GM18508 (cell line): Measurements from ENCODE around the gene KIF18B.

Source experiments
- ATAC-seq: cut with Tn5 transposase; IDR thresholded peaks from one replicate; pipeline ENCODE4 v1.9.1; 2021; ENCODE audit warnings: moderate number of reproducible peaks; ENCODE audit not compliant: insufficient read depth, unreplicated experiment

Gene KIF18B

DNA sequence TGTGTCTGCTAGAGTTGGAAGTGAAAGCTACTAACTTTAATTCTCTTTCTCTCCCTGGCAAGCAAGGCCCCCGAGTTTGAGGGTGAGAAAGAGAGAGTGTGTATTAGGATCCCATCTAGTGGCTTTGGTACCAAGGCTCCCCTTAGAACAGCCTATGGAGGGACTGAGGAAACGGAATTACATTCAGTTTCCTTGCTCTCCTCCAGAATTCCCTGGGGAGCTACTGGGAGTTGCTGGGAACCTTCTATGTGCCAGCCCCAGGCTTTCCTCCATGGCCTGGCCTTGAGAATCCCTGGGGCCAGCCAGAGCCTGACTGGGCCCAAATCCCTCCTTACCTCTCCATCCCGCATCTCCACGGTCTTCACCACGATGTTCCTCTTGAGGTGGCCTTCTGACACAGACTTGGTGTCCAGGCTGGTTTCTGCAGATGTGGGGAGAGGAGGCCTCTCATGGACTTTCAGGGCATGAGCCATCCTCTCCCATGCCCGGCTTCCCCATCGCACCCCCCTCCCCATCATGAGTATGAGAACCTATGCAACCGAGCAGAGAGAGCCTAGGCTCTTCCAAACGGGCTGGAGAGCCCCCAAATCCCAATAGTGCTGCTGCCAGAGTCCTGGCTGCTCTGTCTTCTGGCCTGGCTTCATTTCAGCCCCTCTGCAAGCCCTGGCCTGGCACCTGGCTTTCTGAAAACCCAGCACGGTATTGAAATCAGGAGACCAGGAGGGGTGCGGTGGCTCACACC, 39.7 kb downstream of the KIF18B start:
- no peak for ATAC-seq

DNA sequence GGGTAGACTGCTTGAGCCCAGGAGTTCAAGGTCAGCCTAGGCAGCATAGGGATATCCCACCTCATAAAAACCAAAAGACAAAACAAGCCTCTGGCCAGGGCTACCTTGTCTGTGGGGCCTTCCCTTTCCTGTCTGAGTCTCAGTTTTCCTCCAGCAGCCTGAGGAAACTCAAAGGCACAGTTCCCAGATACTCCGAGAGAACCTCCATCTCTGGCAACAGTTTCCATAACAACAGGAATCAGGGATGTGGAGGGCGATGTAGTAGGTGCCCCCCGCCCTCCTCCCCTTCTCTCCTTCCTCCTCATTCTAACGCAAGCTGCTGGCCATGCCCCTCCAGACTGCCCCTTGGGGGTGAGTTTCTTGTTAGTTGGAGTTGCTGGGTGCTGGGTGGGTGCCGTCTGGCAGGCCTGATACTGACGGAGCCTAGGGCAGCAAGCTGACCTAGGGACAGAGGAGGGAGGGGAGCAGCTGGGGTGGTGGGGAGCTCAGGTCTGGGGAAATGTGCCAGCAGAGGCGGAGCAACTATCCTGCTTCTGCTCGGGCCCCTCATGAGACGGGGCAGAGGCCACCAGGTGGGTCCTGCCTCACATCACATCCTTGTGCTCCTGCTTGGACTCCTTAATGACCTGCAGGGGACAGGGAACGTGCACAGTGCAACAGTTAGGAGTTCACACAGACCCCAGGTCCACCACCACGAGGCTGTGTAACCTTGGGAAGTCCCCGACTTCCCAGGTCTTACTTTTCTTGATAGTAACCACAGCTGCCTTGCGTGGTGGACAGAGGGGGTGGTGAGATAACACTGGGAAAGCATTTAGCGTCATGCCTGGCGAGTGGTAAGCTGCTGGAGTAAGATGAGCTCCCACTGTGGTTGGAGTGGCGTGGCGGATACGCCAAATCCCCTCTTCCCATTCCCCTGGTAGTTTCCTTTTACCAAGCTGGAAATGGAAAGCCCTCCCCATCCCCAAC, 40.5 kb downstream of the KIF18B start:
- ATAC-seq: no peak

DNA sequence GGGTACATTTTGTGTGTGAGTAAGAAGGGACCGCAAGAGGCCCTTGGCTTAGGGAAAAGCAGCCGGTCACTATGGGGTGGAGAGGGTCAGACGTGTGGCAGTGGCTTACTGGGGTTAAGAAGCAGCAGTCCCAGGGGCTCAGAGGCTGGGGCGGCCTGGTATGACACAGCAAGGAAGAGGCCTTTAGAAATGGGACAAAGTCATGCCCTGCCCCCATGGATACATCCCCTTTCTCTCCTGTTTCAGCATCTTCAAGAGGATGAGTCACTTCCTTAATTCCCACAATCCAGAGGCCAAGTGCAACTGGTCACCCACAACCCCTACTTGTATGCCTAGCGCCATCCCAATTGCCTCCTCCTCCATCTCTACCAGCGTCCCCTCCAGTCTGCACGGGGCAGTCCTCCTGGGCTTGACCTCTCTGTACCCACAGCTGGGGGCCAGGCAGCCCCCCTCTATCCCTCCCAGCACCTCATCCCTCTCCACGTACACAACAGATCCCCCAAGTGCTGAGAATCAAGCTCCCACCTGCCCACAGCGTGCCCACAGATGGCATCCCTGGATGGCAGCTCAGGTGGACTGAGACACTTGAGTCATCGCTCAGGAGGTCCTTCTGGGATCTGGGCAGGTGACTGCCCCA, 41.4 kb downstream of the KIF18B start:
- ATAC-seq: no peak

DNA sequence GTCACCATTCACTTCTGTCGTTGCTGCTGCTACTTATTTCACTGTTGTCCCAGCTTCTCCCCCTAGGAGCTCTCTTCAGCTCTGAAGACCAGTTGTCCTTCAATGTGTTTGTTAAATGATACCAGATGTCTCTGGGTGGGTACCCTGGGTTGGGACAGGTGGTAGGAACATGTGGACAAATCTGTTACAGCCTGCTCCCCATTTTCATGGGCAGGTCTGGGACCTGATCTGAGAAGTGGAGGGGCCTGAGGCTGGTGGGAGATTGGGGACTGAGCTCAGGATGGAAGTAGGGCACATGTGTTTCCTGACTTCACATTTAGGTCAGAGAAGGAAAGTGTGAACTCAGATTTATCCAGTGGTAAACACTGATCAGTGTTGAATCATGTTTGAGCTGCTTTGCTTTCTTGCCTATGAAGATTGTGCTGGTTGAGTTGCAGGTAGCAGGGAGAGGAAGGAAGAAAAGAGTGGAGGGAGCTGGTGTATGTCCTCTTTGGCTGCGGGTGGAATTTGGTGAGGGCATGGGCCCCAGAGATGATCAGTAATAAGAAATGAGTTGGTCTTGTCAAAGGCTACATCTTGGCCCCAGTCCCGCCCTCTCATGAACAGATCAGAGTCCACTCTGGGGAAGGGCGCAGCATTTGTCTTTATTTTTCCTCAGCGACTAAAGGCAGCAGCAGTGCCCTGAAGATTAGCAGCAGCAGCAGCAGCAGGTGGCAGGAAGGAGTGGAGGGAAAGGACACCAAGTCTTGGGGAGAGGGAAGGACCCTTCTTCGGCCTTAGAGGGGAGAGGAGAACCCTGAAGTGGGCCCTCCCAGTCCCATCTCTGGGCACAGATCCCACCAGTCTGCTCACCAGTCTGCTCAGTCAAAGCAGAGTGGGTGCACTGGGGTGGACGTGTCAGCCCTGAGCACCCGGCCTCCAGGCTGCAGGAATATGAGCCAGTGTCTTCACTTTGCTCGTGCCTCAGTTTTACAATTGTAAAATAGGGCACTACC, 42.3 kb downstream of the KIF18B start:
- no peak for ATAC-seq

DNA sequence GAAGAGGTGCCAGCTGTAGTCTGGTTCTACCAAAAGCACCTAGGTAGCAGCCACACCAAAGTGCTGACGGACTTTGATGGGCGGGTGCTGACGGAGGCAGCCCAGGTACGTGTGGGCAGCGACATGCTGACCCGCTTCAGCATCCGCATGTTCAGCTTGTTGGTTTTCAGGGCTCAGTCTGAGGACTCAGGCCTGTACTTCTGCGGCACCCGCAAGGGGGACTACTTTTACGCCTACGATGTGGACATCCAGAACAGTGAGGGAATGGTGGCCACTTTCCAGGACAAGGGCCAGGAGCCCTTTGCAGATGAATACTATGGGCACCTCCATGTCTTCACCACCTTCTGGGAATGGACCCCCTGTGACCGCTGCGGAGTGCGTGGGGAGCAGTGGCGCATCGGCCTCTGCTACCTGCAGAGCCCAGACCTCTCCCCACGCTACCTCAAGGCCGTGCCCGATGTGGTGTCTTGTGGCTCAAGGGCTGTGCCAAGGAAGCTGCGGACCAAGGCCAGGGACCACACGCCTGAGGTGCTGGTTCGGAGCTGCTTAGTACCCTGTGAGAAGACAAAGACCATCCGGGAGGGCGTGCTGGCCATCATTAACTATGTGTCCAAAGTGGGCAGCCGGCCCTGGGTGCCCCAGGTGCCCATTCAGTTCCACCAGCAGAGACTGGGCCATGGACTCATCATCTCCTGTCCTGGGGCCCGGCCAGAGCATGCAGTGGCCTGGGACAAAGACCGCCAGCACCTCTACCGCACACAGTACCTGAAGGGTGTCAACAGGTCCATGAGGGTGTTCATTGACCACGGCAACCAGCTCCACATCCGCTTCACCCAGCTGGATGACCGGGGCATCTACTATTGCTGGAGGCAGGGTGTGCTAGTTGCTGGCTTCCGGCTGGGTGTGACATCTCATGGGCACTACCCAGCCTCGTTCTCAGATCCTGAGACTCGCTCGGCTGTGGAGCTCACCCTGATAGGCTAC, 43.3 kb downstream of the KIF18B start:
- no peak for ATAC-seq

DNA sequence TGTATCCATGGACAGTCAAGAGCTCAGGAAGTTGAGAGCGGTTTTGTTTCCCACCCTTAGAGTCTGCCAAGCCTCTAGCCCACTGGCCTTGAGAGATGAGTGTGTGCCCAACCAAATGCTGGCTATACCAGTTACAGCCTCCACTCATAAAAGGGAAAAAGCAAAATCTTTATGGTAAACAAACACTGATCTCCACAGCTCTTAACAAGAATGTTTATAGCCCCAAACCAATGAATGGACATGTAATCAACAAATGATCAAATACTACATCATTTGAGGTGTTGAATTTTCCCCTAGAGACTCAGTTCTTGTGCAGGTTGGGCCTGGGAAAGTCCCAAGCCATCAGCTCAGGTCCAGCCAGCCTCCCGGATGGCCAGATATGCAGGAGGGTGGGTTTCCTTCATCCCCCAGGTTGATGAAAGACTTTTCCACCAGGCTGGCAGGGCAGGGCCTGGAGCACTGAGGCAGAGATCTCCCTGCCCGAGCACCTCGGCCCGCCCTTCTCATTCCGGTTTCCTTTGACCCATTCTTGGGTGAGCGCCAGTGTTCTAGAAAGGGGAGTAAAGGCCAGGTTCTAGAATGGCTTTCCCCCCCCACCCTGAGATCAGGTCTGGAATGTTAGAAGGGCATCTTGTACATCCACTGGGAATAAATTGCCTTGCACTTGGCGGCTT, 44.4 kb downstream of the KIF18B start:
- no peak for ATAC-seq

DNA sequence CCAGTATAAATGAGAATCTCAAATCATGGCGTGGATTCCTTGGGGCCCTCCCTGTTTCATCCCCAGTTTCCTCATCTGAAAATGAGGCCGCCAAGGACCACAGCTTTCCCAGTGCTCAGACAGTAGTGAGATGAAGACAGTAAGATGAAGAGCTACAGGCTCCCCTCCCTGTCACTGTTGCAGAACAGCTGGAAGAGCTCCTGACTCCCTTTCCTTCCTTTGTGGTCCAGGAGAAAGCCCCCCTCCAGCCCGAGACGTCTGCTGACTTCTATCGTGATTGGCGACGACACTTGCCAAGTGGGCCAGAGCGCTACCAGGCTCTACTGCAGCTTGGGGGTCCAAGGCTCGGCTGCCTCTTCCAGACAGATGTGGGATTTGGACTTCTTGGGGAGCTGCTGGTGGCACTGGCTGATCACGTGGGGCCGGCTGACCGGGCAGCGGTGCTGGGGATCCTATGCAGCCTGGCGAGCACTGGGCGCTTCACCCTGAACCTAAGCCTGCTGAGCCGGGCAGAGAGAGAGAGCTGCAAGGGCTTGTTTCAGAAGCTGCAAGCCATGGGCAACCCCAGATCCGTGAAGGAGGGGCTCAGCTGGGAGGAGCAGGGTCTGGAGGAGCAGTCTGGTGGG, 45.3 kb downstream of the KIF18B start:
- no peak for ATAC-seq

DNA sequence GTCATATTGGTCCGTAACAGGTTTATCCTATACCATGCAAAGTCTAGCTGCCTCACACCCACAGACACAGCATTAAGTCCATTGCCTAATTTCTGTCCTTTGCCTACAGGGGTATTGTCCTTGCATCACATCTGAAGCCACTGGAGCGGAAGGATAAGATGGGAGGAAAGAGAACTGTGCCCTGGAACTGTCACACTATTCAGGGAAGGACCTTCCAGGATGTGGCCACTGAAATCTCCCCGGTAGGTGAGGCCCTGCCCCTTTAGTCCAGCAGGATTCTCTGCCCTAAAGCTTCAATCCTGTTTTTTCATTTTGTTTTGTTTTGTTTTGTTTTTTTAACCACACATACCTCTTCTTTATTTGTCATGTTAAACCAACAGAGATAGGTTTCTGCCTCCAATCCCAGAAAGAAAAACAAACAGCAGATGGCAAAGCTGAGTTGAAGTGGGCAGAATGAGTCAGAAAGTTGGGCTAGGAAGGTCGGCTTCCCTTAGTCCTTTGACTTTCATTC, 46.1 kb downstream of the KIF18B start:
- no peak for ATAC-seq

DNA sequence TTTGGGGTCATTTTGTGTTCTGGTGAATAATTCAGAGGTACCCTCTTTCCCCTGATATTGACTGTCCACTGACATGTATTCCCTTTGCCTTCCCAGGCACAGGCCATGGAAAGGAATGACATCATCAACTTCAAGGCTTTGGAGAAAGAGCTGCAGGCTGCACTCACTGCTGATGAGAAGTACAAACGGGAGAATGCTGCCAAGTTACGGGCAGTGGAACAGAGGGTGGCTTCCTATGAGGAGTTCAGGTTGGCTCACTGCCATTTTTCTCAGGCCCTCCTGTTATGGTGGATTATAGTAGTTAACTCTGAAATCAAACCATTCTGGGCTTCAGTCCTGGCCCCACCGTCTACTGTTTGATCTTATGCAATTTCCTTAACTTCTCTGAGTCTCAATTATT, 46.7 kb downstream of the KIF18B start:
- ATAC-seq: no peak

DNA sequence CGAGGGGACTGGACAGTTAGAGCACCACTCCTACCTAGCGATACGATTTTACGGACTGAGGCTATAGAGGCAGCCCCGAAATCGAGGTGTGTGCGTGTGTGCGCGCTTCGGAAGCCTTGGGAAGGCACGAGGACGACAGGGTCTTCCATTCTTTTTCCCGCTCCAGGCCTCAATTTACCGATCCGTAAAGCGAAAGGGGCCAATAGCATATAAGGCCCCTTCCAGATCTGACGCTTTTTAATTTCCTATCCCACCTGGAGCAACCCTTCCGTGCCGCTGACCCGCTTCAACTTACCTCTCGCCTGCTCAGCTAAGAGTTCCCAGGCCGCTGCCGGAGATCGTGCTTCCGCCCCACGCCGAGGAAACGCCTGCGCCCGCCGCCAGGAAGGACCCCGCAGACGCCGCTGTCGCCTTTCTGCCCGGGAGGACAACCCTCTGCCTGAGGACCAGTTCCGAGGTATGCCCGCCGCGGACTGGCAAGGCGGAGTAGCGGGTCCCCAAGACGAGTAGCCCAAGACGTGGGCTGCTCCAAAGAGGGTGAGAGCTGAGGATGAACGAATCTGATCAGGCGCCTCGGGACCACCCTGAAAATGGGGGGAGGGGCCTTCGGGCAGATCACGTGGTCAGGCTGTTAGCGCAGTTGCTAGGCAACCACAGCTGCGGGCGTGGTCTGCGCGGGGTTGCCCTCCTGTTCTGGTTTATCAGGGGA, 48.3 kb downstream of the KIF18B start, which contains the start of gene EFTUD2:
EFTUD2 (minus strand) TSS at position 372 of the 709 bp plus-strand sequence. CDS start 4,924 bp downstream, outside the sequence.
- ATAC-seq: no peak

DNA sequence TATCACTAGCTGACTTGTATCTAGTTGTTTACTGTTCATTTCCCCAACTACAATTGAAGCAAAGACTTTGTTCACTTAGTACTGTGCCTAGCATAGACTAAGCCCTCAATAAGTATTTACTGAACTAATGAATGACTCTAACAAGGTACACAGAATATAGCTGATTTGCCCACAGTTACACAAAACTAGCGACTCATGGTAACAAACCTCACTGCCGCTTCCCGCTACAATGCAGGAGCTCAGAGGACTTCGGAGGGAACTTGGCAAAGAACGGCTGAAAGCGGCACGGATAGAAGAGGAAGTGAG, 48.9 kb downstream of the KIF18B start:
- ATAC-seq: no peak

DNA sequence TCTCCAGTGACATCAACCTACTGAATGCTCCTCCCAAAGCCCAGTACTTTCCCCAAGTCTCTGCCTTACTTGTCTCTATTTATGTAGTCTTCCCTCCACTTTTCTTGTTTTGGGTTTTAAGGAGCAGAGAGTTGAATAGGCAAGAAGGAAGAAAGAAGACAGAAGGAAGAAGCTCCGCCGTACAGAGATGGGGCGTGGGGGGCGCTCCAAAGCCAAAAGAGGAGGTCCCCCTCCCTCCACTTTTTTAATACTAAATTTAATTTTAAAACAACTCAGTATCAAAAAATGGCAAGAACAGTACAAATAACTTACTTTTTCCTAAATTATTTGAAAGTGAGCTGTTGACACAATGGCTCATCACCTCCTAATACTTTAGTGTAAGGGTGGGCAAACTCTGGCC, 52.9 kb downstream of the KIF18B start:
- no peak for ATAC-seq

DNA sequence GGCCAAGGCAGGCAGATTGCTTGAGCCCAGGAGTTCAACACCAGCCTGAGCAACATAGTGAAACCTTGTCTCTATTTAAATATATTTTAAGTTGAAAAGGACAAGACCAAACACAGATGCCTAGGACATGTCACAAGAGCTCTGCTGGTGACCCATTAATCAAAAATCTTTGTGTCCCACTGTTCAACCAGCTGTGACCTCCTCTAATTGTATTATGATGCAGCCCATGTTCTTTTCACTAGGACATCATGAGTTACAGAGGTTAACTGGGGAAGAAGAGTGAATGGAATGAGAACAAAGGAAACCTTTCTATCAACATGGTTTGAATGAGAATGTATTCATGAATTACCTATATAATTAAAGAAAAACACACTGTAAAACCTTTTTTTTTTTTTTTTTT, 55.3 kb downstream of the KIF18B start:
- ATAC-seq: no peak

DNA sequence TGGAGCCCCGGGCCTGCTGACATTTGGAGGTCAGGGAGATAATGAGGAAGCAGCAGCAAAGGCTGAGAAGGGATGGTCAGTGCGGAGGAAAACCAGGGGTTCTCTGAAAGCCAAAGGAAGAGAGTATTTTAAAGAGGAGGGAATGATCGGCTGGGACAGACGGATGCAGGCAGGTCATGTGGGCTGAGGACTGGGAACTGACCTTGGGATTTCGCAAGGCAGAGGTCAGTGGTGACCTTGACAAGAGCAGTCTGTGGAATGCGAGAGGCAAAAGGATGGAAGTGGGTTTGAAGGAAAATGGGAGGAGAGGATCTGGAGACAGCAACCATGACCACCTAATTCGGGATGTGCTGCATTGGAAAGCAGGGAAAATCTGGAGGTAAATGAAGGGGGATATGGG, 58.6 kb downstream of the KIF18B start:
- no peak for ATAC-seq

DNA sequence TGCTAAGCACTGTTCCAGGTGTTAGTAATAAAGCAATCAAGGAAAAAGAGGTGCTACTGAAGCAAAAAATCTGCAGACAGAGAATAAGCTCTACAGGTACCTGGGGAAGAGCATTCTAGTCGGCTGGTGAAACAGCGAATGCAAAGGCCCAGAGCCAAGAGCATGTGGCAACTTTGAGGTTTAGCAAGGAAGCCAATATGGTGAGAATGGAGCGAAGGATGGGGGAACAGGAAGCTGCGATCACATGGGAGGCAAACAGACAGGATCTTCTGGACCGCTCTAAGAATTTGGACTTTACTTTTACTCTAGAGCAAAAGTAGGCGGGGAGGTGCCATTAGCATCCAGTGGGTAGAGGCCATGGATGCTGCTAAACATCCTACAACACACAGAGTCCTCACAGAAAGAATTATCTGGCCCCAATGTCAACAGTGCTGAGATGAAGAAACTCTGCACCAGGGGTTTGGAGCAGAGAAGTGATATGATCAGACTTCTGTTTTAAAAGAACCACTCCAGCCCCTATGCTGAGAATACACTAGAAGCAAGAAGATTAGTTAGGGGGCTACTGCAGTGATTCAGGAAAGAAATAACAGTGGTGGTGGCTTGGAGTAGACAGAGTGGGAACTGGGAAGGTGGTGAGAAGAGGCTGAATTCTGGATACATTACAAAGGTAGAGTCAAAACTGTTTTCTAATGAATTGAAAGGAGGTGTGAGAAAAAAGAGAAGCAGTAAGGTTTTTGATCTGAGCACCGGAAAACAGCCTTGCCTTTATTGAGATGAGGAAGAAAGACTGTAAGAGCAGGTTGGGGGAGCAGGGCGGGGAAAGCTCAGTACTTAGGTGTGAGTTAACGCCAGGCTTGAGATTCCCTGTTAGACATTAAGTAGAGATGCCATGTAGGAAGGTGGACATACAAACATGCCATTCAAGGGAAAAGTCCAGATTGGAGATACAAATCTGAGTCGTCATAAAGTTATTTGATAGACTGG, 59.3 kb downstream of the KIF18B start:
- ATAC-seq: no peak

DNA sequence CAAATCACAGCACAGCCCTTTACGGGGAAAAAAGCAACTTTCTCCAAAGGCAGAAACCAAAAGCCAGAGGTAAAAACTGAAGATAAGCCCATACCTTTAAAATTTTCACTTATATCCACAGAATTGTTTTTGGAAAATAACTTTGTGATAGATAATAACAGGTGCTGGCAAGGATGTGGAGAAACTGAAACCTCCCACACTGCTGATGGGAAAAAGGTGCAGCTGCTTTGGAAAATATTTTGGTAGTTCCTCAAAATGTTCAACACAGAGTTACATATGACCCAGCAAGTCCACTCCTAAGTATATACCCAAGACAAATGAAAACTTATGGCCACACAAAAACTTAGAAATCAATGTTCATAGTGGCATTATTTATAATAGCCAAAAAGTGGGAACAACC, 60.6 kb downstream of the KIF18B start:
- ATAC-seq: no peak
